IPS DF 4.7 (cell line): ENCODE results near the gene SPDYE1.

Experiments
- DNase-seq: peaks from one replicate; pipeline ENCODE4 v3.0.0-alpha.2; 2013; ENCODE audit warnings: low spot score; ENCODE audit errors: extremely low read depth

Gene SPDYE1

DNA sequence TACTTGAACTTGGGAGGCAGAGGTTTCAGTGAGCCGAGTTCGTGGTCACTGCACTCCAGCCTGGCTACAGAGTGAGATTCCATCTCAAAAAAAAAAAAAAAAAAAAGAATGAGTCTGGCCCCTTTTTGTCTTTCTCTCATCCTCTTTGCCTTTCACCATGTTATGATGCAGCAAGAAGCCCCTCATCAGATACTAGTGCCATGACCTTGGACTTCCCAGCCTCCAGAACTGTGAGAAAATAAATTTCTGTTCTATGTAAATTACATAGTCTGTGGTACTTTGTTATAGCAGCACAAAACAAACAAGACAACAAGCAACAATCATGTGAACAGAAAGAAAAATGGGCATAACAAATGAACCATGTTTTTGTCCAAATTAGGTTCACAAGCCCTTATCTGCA, 44.5 kb downstream of the SPDYE1 start:
- DNase-seq, result no peak

DNA sequence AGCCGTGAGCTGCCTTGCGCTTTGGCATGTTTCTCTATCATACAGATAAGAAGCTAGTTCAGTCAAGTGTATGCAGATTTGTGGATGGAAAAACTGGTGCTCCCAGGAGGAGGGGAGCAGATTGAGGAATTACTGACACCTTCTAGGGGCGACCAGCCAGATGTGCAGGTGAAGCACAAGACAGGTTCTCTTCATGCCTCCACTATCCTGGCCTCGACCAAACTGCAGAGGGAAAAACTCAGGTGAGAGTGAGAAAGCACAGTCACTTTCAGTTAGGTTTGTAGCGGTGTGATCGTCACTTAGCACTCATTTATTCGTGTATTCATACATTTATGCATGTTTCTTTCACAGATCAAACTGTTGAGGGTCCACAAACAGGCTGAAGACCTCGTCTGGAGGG, 46.2 kb downstream of the SPDYE1 start:
- no peak for DNase-seq

DNA sequence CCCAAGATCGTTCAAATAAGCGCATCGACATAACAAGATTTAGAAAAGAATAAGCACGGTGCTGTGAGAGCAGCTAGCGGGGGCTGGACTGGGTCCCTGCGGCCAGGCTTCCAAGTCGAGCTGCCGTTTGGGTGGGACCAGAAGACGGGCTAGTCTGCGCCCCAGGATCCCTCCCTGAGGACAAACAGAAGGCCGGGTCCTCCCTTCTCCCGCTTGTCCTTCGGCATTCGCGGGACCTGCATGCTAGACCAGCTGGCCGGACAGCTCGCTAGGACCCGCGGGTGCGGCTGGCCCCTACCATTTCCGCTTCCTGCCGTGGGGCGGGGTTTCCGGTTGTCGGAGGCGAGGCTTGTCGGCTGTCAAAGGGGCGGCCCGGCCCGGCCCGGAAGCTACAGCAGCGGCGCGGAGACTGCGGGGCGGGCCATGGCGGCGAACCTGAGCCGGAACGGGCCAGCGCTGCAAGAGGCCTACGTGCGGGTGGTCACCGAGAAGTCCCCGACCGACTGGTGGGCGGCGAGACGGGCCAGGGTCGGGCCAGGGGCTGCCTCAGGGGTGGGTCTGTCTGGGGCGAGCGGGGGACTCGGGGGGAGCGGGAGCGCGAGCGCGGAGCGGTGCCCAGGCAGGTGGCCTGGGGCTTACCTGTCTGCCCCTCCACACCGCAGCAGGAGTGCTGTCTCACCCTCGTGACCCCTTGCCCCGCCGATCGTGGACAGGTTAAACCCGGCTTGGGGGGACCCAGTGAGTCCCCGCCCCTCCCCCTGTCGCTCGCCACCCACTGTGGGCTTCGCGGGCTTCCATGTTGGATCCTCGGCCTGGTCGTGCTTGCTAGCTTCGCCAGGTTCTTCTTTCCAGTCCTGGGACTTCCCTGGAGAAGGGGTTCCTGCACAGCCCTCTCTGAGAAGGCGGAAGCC, 46.9 kb downstream of the SPDYE1 start, which contains the start of gene DBNL:
DBNL (plus strand) TSS at position 388 of the 911 bp plus-strand sequence; CDS start at position 424, 36 bp downstream.
- no peak for DNase-seq

DNA sequence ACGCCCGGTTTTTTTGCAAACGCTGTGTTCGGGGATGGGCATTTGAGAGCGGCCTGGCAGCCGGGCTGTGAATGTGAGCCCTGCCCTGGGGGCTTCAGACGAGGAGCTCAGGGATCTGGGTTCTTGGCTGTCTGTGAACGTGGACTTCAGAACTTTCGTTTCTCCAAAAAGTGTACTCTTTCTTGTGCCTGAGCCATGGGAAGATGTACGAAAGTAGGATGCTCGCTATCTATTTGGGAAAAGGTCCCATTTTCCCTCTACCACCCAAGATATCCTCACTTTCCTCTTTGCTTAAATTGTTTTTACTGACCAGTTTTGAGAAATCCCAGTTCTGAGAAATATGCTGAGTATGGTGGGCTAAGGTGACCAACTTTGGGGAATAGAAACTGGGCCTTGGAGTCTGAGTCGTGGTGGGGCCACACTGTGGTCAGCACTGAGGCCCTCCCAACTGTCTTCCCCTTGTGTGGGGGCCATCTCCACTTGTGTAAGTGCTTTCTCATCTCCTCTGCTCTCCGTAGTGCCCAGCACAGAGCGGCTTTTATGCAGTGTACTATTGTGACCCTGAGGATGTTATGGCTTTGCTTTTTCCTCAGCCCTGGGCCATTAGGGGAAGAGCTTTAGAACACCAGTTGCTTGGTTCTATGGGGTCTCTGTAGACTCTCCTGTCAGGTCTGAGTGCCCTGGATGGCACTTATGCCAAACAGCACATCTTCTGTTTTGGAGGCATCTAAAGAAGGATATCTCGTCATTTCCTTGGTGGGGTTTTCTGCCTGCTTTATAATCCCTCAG, 47.7 kb downstream of the SPDYE1 start:
- no peak for DNase-seq

DNA sequence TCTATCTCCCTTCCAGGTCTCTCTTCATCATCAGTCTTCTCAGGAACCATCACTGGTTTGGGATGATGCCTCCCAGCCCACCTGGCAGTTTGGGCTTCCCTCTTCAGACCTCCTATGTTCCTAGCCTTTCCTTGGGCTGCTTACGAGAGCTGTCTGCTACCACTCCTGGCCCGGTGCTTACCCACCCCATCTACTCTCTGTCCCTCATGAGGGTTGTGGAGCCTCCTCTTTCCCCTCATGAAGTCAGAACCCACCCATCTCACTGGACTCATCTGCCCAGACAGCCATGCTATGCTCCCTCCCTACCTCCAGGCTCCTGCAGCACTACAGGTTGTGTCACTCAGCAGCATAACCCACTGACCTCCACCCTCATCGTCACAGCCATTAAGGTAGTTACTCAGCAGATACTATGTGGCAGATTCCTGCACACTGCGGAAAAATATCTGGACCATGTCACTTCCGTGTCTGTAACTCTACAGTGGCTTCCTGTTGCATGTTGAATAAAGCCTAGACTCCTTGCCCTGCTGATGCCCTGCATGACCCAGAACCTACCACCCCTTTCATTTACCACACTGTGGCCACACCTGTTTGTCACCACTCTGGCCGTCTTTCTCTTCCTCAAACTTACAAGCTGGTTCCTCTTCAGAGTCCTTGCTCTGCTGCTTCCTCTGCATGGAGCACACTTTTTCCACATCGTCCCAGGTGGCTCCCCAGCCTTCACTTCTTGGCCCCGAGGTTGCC, 48.8 kb downstream of the SPDYE1 start:
- DNase-seq, result no peak

DNA sequence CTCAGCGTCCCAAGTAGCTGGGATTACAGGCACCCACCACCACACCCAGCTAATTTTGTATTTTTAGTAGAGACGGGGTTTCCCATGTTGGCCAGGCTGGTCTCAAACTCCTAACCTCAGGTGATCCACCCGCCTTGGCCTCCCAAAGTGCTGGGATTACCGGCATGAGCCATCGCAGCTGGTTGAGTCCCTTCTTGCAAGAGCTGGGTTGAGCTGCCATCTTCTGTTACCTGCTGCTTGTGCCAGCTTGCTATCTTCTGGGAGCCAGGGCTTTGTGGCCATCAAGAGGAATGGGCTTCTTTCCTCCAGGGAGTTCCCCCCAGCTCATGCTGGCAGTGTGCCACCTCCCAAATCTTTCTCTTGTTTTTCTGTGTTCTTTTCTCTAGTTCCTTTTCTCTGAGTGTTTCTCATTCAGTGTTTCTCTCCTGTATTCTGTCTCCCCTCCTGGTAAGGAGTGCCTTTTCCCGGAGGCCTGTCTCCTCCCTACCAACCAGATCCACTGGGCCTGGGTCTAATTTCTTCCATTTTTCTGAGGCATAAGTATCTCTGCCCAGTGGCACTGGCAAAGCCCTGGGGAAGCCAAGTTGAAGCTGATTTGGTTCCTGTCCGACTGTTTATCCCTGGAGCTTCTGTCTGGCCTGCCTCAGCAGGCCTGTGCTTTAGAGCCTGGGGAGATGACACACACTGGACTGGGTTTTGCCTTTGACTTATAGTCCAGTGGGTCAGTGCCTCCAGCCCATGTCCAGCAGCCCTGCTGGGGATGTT, 50.5 kb downstream of the SPDYE1 start:
- no peak for DNase-seq

DNA sequence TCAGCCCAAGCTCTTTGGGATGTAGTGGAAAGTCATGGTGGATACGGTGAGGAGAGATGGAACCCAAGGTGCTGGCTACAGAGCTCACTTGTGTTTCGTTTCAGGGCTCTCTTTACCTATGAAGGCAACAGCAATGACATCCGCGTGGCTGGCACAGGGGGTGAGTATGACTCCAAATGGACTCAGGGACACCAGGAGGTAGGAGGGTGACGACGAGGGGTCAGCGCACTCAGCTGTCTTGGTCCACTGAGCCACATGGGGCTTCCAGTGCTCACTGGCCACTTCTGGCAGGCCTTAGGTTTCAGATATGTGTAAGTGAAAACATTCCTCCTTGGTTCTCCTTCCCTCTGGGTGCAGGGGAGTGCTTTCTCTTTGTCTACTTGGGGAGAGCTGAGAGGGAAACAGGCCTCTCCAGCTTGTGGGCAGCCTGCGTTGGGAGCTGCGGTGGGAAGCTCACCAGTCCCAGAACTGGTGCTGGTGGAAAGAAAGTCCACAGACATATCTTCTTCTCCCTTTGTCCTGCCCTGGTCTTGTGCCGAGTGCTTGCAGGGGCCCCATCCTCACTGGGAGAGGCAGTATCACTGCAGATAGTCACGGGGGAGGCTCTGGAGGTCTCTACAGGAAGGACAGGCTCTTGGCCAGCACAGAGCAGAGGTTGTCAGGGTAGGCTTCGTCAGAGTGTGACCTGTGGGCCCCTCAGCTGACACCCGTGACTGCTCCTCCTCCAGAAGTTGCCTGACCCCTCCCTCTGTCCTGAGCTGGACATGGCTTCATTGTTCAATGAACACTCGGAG, 52.6 kb downstream of the SPDYE1 start:
- DNase-seq, result no peak

DNA sequence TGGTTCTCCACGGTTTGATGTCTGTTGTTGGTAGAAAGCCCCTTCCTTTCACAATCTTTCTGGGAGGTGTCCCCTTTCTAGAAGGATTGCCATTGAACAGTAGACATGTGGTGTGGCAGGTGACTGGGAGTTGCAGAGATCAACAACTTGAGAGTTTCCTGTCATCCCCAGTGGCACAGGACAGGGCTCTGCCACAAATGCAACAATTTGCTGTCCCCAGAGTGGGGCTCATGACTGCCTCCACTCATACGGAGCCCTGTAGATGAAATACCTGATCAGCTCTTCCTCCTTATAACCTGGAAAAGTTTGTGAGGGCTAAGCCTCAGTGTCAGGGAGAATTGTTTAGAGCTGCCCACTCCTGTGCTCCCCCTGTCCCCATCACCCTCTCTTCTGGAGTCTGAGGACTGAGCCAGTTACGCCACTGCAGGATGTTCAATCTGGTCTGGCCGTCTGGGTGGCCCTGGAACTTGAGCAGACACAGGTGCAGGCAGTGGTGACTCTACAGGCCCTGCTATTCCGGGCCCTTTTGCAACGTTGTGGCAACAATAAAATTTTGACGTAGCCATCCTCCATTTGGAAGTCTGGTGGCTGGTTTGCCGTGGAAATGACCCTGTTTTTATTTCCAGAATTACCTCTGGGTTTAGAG, 53.3 kb downstream of the SPDYE1 start:
- DNase-seq, result no peak

DNA sequence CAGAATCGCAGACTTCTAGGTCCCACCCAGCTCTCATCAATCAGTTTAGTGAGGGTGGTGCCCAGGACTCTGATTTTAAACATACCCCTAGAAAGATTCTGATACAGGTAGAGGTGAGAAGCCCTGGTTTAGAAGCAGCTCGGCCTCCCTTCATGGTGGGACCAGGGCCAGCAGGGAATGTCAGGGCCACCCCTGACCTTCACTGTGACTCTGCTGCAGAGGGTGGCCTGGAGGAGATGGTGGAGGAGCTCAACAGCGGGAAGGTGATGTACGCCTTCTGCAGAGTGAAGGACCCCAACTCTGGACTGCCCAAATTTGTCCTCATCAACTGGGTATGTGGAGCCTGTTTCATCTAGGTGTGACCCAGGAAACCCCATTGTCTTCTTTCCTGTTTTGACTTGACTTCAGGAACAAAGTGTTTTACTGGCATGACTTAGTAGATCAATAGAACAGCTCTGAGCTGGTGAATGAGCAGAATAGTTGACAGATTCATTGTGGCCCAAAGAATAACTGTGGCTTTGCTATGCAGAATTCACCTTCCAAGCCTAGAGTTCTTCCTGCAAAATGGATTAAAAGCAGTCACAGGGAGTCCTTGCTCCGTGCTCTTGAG, 54.0 kb downstream of the SPDYE1 start:
- no peak for DNase-seq

DNA sequence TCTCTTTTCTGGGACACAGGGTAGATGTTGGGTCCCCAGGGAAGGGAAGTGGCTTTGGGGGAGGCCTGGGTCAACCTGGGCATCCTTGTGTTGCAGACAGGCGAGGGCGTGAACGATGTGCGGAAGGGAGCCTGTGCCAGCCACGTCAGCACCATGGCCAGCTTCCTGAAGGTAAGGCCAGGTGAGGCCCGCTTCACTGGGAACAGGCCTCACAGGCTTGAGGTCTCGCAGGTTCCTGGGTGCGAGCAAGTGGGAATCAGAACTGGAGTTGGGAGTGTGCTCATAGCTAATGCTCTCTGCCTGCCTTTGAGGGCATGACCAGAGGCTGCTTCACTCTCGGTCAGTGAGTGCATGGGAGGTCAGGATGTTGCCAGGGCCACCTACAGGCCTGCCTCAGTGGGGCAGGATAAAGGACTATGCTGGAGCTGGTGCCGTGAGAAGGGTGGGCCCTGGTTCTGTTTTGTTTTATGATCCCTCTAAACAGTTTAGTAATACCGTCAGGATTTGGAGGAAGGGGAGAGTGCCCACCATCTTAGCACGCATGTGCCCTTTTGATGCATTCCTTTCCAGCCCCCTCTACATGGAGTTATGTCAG, 55.2 kb downstream of the SPDYE1 start:
- no peak for DNase-seq

DNA sequence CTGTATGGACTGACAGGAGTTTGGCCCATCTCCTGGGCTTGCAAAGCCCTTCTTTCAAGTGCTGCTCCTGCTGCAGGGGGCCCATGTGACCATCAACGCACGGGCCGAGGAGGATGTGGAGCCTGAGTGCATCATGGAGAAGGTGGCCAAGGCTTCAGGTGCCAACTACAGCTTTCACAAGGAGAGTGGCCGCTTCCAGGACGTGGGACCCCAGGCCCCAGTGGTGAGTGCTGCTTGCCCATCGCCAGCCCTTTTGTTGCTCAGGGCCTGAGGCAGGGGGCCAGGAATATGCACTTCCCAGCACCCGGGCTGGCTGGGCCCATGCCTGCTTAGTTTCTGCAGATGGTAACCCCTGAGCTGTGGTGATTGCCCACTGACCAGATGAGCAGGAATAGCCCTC, 59.0 kb downstream of the SPDYE1 start:
- DNase-seq, result no peak

DNA sequence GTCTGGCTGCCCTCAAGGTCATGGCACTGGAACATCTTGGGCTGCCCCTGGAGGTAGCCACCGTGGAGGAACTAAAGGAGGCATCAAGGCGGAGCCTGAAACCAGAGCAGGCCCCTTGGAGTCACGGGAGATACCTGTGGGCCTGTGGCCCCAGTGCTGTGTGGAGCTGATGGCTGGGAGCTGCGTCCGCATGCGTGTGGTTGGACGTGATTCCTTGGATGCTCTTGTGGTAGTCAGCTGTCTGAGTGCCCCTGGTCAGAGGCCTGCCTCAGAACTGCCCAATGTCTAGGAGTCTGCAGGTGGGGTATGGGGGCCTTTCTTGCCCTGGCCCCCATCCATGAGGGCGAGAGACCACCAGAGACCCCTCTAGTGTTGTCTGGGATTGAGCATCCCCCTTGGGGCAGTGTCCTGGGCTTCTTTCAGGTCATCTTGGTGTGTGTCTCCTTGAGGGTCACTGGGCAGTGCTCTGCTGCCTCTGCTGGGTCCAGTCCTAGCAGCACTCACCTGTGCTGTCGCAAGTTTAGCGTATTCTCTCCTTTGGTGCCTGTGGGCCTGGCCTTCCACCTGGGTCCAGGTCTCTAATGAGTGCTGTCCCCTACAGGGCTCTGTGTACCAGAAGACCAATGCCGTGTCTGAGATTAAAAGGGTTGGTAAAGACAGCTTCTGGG, 59.6 kb downstream of the SPDYE1 start:
- DNase-seq, result no peak

DNA sequence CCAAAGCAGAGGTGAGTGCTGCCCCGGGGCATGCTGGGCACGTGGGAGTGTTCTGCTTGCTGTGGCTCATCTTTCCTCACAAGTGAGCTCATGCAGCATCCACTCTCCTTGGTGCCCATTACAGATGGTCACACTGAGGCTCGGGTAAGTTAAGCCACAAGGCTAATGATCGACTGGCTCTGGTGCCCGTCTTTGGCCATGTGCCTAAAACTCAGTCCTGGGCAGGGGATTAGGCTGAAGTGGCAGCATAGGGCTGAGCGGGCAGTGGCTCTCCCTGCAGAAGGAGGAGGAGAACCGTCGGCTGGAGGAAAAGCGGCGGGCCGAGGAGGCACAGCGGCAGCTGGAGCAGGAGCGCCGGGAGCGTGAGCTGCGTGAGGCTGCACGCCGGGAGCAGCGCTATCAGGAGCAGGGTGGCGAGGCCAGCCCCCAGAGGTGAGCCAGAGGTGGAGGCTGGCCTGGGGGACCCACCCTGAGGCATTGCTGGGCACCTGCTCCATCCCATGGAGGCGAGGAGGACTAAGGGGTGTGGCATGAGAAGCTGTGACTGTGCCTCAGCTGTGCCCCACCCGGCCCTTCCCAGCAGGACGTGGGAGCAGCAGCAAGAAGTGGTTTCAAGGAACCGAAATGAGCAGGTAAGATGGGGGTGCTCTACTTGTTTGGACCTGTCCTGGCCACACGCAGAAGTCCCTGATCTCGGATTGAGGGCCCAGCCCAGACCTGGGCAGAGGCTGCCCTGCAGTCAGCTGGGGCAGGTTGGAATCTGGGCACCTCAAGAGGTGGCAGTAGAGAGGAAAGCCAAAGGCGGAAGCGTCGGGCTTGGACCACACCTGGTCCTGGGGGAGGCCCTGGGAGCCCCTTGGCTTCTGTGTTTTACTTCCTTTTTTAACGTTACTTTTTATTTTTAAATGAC, 60.4 kb downstream of the SPDYE1 start:
- no peak for DNase-seq

DNA sequence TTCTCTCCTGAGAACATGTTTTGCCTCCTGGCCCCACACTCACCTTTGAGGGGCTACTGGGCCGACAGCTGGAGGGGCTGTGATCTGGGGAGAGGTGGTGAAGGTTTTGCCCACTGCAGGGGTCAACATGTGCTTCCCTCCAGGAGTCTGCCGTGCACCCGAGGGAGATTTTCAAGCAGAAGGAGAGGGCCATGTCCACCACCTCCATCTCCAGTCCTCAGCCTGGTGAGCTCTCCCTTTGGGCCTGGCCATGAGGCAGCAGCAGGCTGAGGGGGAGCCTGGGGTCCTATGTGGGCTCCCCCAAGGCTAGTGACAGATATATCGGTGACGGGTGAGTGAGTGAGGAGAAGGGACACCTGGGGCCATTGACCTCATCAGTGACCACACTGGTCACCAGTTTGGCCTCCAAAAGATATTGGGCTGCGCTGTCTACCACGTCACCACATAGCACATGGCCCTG, 61.1 kb downstream of the SPDYE1 start:
- no peak for DNase-seq

DNA sequence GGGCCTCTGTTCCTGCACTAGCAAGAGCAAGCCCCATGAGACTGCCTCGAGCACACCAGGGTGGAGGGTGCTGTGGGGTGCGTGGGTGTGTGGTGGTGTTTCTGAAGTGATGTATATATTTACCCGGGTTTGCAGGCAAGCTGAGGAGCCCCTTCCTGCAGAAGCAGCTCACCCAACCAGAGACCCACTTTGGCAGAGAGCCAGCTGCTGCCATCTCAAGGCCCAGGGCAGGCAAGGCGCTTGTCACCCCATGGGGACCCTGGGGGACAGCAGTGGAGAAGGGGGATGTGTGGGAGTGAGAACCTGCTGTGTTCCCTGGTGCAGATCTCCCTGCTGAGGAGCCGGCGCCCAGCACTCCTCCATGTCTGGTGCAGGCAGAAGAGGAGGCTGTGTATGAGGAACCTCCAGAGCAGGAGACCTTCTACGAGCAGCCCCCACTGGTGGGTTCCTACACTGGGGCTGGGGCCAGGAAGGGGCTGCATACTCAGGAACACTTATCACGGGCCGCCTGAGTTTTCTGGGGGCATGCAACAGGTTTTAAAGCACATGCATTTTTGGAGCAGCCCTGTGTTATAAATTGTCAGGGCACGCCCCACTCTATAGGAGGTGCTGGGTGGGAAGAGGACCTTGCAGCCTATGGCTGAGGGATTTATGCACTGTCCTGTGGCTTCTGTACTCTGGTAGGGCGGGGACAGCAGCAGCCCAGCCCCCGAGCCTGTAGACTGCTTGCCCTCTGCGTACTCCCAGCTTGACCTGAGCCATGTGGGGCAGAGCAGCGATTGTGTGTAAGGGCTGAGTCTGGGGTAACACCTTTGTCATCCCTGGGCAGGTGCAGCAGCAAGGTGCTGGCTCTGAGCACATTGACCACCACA, 61.8 kb downstream of the SPDYE1 start:
- DNase-seq, result no peak
